H1 (cell line): ENCODE data around the gene FGD5. TPM values are rescaled to one million over a fixed set of nuclear protein-coding genes. Genes with fewer than 3 reads are reported as not detected.

ENCODE experiments used
- CTCF ChIA-PET: fragments of 300-600 bp; sonication (Branson Sonifier 250); formaldehyde crosslinking; loops from one replicate; lab custom pipeline; 2021; ENCODE audit not compliant: partially characterized antibody; lab: Charles Lee
- POLR2A ChIA-PET: fragments of 300-600 bp; sonication (Branson Sonifier 250); formaldehyde crosslinking; loops from one replicate; lab custom pipeline; 2021; ENCODE audit warnings: inconsistent platforms; ENCODE audit not compliant: partially characterized antibody; lab: Charles Lee
- DNase-seq, 2 experiments: peaks; one replicate each; pipeline versions ENCODE4 v3.0.0 to v3.0.0-alpha.2; 2010 to 2022; ENCODE audit warnings: low spot score in 2 of 2, low read depth in 1 of 2, mixed read lengths in 1 of 2
- FAIRE-seq: peaks from 2 replicates; lab custom pipeline; 2011; peaks lifted over from hg19 to GRCh38; lab: Jason Lieb, UNC
- H2AFZ ChIP-seq: 2 replicates; pipeline ENCODE4 v1.8.1; 2012; ENCODE audit warnings: low read length, inconsistent platforms
- H2AK5ac ChIP-seq: 2 replicates; pipeline ENCODE4 v1.6.1; 2013; ENCODE audit warnings: low read depth, low read length
- H2BK120ac ChIP-seq: replicated peaks from 2 replicates; pipeline ENCODE3; 2013; ENCODE audit warnings: low read depth, low read length, inconsistent platforms
- H2BK12ac ChIP-seq: 2 replicates; pipeline ENCODE4 v1.6.1; 2013; ENCODE audit warnings: low read depth, low read length
- H2BK15ac ChIP-seq: 2 replicates; pipeline ENCODE4 v1.6.1; 2013; ENCODE audit warnings: low read length
- H2BK20ac ChIP-seq: 2 replicates; pipeline ENCODE4 v1.6.1; 2013; ENCODE audit warnings: low read length
- H2BK5ac ChIP-seq: 2 replicates; pipeline ENCODE4 v1.6.1; 2013; ENCODE audit warnings: low read depth, low read length
- H3K14ac ChIP-seq: 2 replicates; pipeline ENCODE4 v1.6.1; 2013; ENCODE audit warnings: inconsistent platforms; ENCODE audit not compliant: insufficient read length
- H3K18ac ChIP-seq: 2 replicates; pipeline ENCODE4 v1.6.1; 2013; ENCODE audit warnings: low read length; ENCODE audit errors: extremely low read depth
- H3K23ac ChIP-seq: 2 replicates; pipeline ENCODE4 v1.6.1; 2013; ENCODE audit warnings: inconsistent platforms; ENCODE audit not compliant: insufficient read length
- H3K23me2 ChIP-seq: 2 replicates; pipeline ENCODE4 v1.6.1; 2013; ENCODE audit warnings: low read depth, low read length
- H3K27ac ChIP-seq: 2 replicates; pipeline ENCODE4 v1.6.1; 2011; ENCODE audit warnings: low read depth, low read length, inconsistent platforms
- H3K27me3 ChIP-seq, 4 experiments: replicated peaks in 1 of 4; 1 replicate in 1 of 4; 2 replicates in 3 of 4; pipeline versions ENCODE4 v1.6.1 to v1.8.1; 2011 to 2013; ENCODE audit warnings: low read length in 3 of 4, mild to moderate bottlenecking in 3 of 4, inconsistent platforms in 2 of 4, mixed read lengths in 2 of 4, moderate library complexity in 1 of 4; ENCODE audit not compliant: control insufficient read depth in 3 of 4, insufficient read depth in 3 of 4; ENCODE audit errors: extremely low read depth in 1 of 4
- H3K36me3 ChIP-seq, 4 experiments: 2 replicates each; pipeline versions ENCODE4 v1.6.1 to v1.8.1; 2011 to 2013; ENCODE audit warnings: mild to moderate bottlenecking in 4 of 4, low read length in 3 of 4, moderate library complexity in 2 of 4, control low read depth in 1 of 4, inconsistent platforms in 1 of 4; ENCODE audit not compliant: insufficient read depth in 4 of 4, control insufficient read depth in 2 of 4
- H3K4ac ChIP-seq: replicated peaks from 2 replicates; pipeline ENCODE3; 2013; ENCODE audit warnings: low read length, low read depth, mixed read lengths, inconsistent platforms; ENCODE audit not compliant: insufficient read length
- H3K4me1 ChIP-seq, 4 experiments: replicated peaks in 1 of 4; 1 replicate in 1 of 4; 2 replicates in 3 of 4; pipeline versions ENCODE4 v1.6.1 to v1.8.1; 2011 to 2013; ENCODE audit warnings: low read length in 3 of 4, inconsistent platforms in 2 of 4, mixed read lengths in 1 of 4; ENCODE audit not compliant: insufficient read depth in 4 of 4, control insufficient read depth in 3 of 4
- H3K4me2 ChIP-seq, 2 experiments: 2 replicates each; pipeline versions ENCODE4 v1.6.1 to v1.8.1; 2011 to 2013; ENCODE audit warnings: low read depth in 2 of 2, low read length in 2 of 2, control low read depth in 1 of 2, inconsistent platforms in 1 of 2, mild to moderate bottlenecking in 1 of 2; ENCODE audit not compliant: insufficient read depth in 1 of 2
- H3K4me3 ChIP-seq, 4 experiments: fragments of 200-600, 300-600 bp in 1 of 4; sonication (generic), shearing (Covaris generic), sonication (Bioruptor Twin) in 1 of 4; 2 replicates each; pipeline versions ENCODE4 v1.5.1 to v1.8.1; 2011 to 2016; ENCODE audit warnings: low read length in 4 of 4, low read depth in 3 of 4, control low read depth in 2 of 4, inconsistent platforms in 2 of 4, mild to moderate bottlenecking in 2 of 4, mixed read lengths in 1 of 4, moderate library complexity in 1 of 4; ENCODE audit not compliant: insufficient read depth in 2 of 4; ENCODE audit errors: extremely low read depth in 1 of 4
- H3K56ac ChIP-seq: replicated peaks from 2 replicates; pipeline ENCODE3; 2013; ENCODE audit warnings: low read depth, mild to moderate bottlenecking, mixed read lengths, low read length, inconsistent platforms; ENCODE audit not compliant: insufficient read length
- H3K79me1 ChIP-seq: 2 replicates; pipeline ENCODE4 v1.6.1; 2013; ENCODE audit warnings: low read depth, low read length, control low read depth
- H3K79me2 ChIP-seq, 2 experiments: 2 replicates each; pipeline versions ENCODE4 v1.6.1 to v1.8.1; 2012 to 2013; ENCODE audit warnings: low read length in 2 of 2, mild to moderate bottlenecking in 2 of 2, inconsistent platforms in 1 of 2; ENCODE audit not compliant: insufficient read depth in 2 of 2, control insufficient read depth in 1 of 2
- H3K9ac ChIP-seq, 4 experiments: replicated peaks in 1 of 4; 1 replicate in 1 of 4; 2 replicates in 3 of 4; pipeline versions ENCODE4 v1.6.1 to v1.8.1; 2011 to 2013; ENCODE audit warnings: low read depth in 3 of 4, low read length in 3 of 4, control low read depth in 2 of 4, mild to moderate bottlenecking in 2 of 4, moderate library complexity in 2 of 4, inconsistent platforms in 1 of 4; ENCODE audit errors: extremely low read depth in 1 of 4
- H3K9me3 ChIP-seq, 2 experiments: 2 replicates each; pipeline versions ENCODE4 v1.6.1 to v1.8.1; 2012 to 2013; ENCODE audit warnings: mild to moderate bottlenecking in 2 of 2, moderate library complexity in 2 of 2, control low read depth in 1 of 2, inconsistent platforms in 1 of 2, low read depth in 1 of 2, low read length in 1 of 2, mixed read lengths in 1 of 2; ENCODE audit not compliant: insufficient read depth in 2 of 2
- H4K20me1 ChIP-seq, 2 experiments: replicated peaks in 1 of 2; 2 replicates each; pipeline versions ENCODE3 to v1.8.1; 2011 to 2013; ENCODE audit warnings: inconsistent platforms in 2 of 2, low read length in 2 of 2, mild to moderate bottlenecking in 1 of 2; ENCODE audit not compliant: insufficient read depth in 2 of 2, control insufficient read depth in 1 of 2
- H4K5ac ChIP-seq: 2 replicates; pipeline ENCODE4 v1.6.1; 2013; ENCODE audit warnings: low read length, low read depth, mixed read lengths, inconsistent platforms; ENCODE audit not compliant: insufficient read length
- H4K8ac ChIP-seq: 2 replicates; pipeline ENCODE4 v1.8.0; 2013; ENCODE audit warnings: mild to moderate bottlenecking, moderate library complexity, low read length, inconsistent platforms; ENCODE audit not compliant: insufficient read depth; ENCODE audit errors: extremely low read depth
- H4K91ac ChIP-seq: replicated peaks from 2 replicates; pipeline ENCODE3; 2013; ENCODE audit warnings: low read length, mixed read lengths, inconsistent platforms; ENCODE audit not compliant: insufficient read length
- ATF2 ChIP-seq: IDR thresholded peaks from 2 replicates; pipeline ENCODE4 v1.6.1; 2012; ENCODE audit warnings: low read length, inconsistent platforms
- SP2 ChIP-seq: IDR thresholded peaks from 2 replicates; pipeline ENCODE4 v1.6.1; 2012; ENCODE audit warnings: mild to moderate bottlenecking, low read length, inconsistent platforms
- WGBS, 2 experiments: shearing (Covaris generic) in 1 of 2; methylation state at CpG; one replicate each; pipeline versions ENCODE4 v1.1.6 to v1.1.7; 2013 to 2015; ENCODE audit warnings: low lambda C conversion rate in 2 of 2, mixed read lengths in 2 of 2, inconsistent platforms in 1 of 2, low coverage in 1 of 2, missing lambda C conversion rate in 1 of 2; ENCODE audit not compliant: insufficient replicate concordance in 2 of 2, insufficient coverage in 1 of 2, insufficient read length in 1 of 2; ENCODE audit errors: extremely low coverage in 1 of 2, missing lambda C conversion rate in 1 of 2; 5-methylcytosine and 5-hydroxymethylcytosine counted together
- polyA plus RNA-seq, 7 experiments: library from polyadenylated mRNA; depleted of rRNA in 3 of 7; stranded (reverse) in 5 of 7; unstranded in 2 of 7; fragments of >200 nt in 5 of 7; fragments of 200-250 nt in 2 of 7; gene quantifications; 1 replicate in 5 of 7; 2 replicates in 1 of 7; 4 replicates in 1 of 7; pipeline versions ENCODE4 v1.2.1 to v1.2.3, GENCODE V29; 2011 to 2013; ENCODE audit warnings: missing spikeins in 2 of 7, mixed read lengths in 2 of 7
- total RNA-seq: library from RNA; stranded (reverse); fragmentation: NEBNext Ultra II Directional; extraction: Animal tissue kit (Norgen Biotek cat#: 25700); gene quantifications from 2 replicates; pipeline ENCODE4 v1.2.1, GENCODE V29; 2021

Gene FGD5
- total and polyA plus RNA-seq, 2 of the 8 experiments (the other 6 are each of a cell fraction or from before 2014, with no cell fraction given) = 4.7 to 14.3 TPM

DNA sequence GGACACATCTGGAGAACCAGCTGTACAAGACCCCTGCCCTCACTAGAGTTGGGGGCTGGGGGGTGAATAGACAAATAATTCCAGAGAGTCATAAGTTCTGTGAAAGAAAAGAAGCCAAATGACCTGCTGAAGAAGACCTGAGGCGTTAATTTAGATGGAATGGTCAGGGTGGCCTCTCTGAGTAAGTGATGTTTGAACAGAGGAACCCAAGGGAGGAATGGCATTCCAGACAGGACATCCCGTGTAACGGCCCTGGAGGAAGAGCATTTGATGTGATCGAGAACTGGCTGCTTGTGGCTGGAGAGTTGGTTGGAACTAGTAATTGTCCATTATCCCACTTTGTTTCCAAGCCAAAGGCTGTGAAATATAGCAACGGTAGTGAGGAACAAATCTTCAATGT lies 130.4 kb downstream of the FGD5 start:
- TF ChIP-seq ATF2 = 0 out of 2 replicates have a peak, but pooled peaks have one; percentile 4
- TF ChIP-seq SP2 = no peak
- POLR2A ChIA-PET = interaction anchor here (1.1 to 1.5 kb wide), 7 partner anchors 9 to 116 kb away, joined by 3 to 7 read pairs (median 3); partner anchors contain the start of gene MRPS25

More for the DNA sequence above, 130.4 kb downstream of the FGD5 start:
- Histone ChIP-seq H2BK15ac (0 out of 2 replicates have a peak overlapping the region, but pooled peaks have one; percentile 53), H3K23ac (no peak overlapping the region), H3K14ac (no peak overlapping the region), H3K18ac (no peak overlapping the region), H2BK120ac (no peak overlapping the region), H3K36me3 (peaks cover 9 to 31% (median 12%) of the 10 kb centered on the region in 4 experiments), H3K9me3 (no peaks in the 10 kb centered on the region), H4K8ac (no peak overlapping the region; the same call in 1 of the 2 replicates), H4K5ac (no peak overlapping the region), H3K23me2 (no peaks in the 10 kb centered on the region), H3K27ac (peak overlapping the region; percentile 98), H4K20me1 (peaks cover 3 to 8% of the 10 kb centered on the region in 2 experiments), H3K27me3 (no peaks in the 10 kb centered on the region), H2AFZ (no peak overlapping the region), H2BK5ac (peak overlapping the region; percentile 91), H2BK12ac (peak overlapping the region; percentile 90; the same call in 1 of the 2 replicates), H3K56ac (peak overlapping the region; percentile 75), H2BK20ac (no peak overlapping the region), H3K4me2 (peak overlapping the region; percentile 92 to 95), H3K4me3 (peak overlapping the region; percentile 58 to 93 (median 86); a peak in 7 of 8 replicates), H4K91ac (peak overlapping the region; percentile 5), H3K4ac (no peak overlapping the region), H2AK5ac (peak overlapping the region; percentile 75; the same call in 1 of the 2 replicates), H3K9ac (peak overlapping the region; percentile 75 to 96 (median 92)), H3K79me1 (peaks cover 3% of the 10 kb centered on the region), H3K4me1 (peaks cover 3 to 10% (median 4%) of the 10 kb centered on the region in 4 experiments; a peak in 4 of 7 replicates), H3K79me2 (peaks cover 41 to 85% of the 10 kb centered on the region in 2 experiments)
- FAIRE-seq (no peak), DNase-seq (no peak)
- CTCF ChIA-PET = no interaction called here
- 79% methylated on average over 5 of the region's 5 CpGs; no CpG with 5 or more reads in 1 of the 2 experiments for WGBS, 2 experiments
